Prostate gland (tissue), 2 donors: ENCODE measurements around the gene SAA4. TPM values are rescaled to one million over a fixed set of nuclear protein-coding genes. Genes with fewer than 3 reads are reported as not detected.

Experiments
- DNase-seq: peaks from one replicate; pipeline ENCODE4 v3.0.0-alpha.2; 2019; ENCODE audit warnings: low spot score
- H3K27ac ChIP-seq, 2 donors: fragments of 200-600 bp; sonication (generic); 2 replicates each; pipeline ENCODE4 v1.5.1; 2017 to 2019
- H3K27me3 ChIP-seq: fragments of 200-600 bp; sonication (generic); replicated peaks from 2 replicates; pipeline ENCODE4 v1.5.1; 2019; ENCODE audit not compliant: insufficient read depth
- H3K36me3 ChIP-seq, 2 donors: fragments of 200-600 bp; sonication (generic); 1 replicate in 1 of 2; 2 replicates in 1 of 2; pipeline versions ENCODE4 v1.5.1 to v1.8.1; 2017 to 2019
- H3K4me1 ChIP-seq: fragments of 200-600 bp; sonication (generic); replicated peaks from 2 replicates; pipeline ENCODE4 v1.5.1; 2019
- H3K4me3 ChIP-seq, 2 donors: fragments of 200-600 bp; sonication (generic); 2 replicates each; pipeline ENCODE4 v1.5.1; 2017 to 2019
- H3K9me3 ChIP-seq: fragments of 200-600 bp; sonication (generic); 2 replicates; pipeline ENCODE4 v1.5.1; 2017
- POLR2A ChIP-seq: fragments of 450-650 bp; IDR thresholded peaks from one replicate; pipeline ENCODE4 v1.6.1; 2016; ENCODE audit warnings: antibody characterized with exemption, mild to moderate bottlenecking
- POLR2AphosphoS5 ChIP-seq: sonication (generic); formaldehyde crosslinking; IDR thresholded peaks from one replicate; pipeline ENCODE4 v1.6.1; 2017; ENCODE audit warnings: antibody characterized with exemption
- WGBS: methylation state at CpG from one replicate; pipeline ENCODE4 v1.1.5; 2018; 5-methylcytosine and 5-hydroxymethylcytosine counted together
- intact Hi-C: fragments of 100-400 bp; cut with DNase I; formaldehyde crosslinking; loops from one replicate; pipeline ENCODE4 v1.14.2; 2022
- total RNA-seq, 2 donors: library from RNA; depleted of rRNA; stranded (reverse); fragments of >200 nt; gene quantifications; one replicate each; pipeline ENCODE4 v1.1.0, GENCODE V29; 2016
- TF ChIP-seq, protein P1 (sequence below), 4 experiments: fragments of 200-600 bp in 2 of 4; fragments of 450-650 bp in 2 of 4; sonication (generic) in 2 of 4; IDR thresholded peaks; 1 replicate in 3 of 4; 2 replicates in 1 of 4; pipeline ENCODE4 v1.5.1; 2016 to 2019; ENCODE audit warnings: antibody characterized with exemption in 4 of 4, mild to moderate bottlenecking in 2 of 4, moderate library complexity in 2 of 4

The SAA4 gene
- total RNA-seq, 2 donors from 2014 or later, result not detected

- Histone ChIP-seq H3K9me3 (no peaks in the 10 kb centered on the region), H3K36me3 (no peaks in the 10 kb centered on the region), H3K27me3 (no peaks in the 10 kb centered on the region), H3K27ac (no peak overlapping the region), H3K4me3 (no peak overlapping the region), H3K4me1 (no peaks in the 10 kb centered on the region)
- DNase-seq, result no peak
- intact Hi-C loops, result no loop called here
- TF ChIP-seq POLR2A, result no peak
- TF ChIP-seq, protein P1, sequence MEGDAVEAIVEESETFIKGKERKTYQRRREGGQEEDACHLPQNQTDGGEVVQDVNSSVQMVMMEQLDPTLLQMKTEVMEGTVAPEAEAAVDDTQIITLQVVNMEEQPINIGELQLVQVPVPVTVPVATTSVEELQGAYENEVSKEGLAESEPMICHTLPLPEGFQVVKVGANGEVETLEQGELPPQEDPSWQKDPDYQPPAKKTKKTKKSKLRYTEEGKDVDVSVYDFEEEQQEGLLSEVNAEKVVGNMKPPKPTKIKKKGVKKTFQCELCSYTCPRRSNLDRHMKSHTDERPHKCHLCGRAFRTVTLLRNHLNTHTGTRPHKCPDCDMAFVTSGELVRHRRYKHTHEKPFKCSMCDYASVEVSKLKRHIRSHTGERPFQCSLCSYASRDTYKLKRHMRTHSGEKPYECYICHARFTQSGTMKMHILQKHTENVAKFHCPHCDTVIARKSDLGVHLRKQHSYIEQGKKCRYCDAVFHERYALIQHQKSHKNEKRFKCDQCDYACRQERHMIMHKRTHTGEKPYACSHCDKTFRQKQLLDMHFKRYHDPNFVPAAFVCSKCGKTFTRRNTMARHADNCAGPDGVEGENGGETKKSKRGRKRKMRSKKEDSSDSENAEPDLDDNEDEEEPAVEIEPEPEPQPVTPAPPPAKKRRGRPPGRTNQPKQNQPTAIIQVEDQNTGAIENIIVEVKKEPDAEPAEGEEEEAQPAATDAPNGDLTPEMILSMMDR (IDR thresholded peaks at IDR 0.05), result no peak
- 92% methylated on average over 4 of the region's 4 CpGs for WGBS
These were observed 2.7 kb downstream of the SAA4 start for GRCh38 chr11:18233912-18234311.

- Histone ChIP-seq H3K36me3 (no peaks in the 10 kb centered on the region), H3K27ac (no peak overlapping the region), H3K27me3 (no peaks in the 10 kb centered on the region), H3K4me3 (no peak overlapping the region), H3K9me3 (no peaks in the 10 kb centered on the region), H3K4me1 (no peaks in the 10 kb centered on the region)
- intact Hi-C loops, result no loop called here
- WGBS, result 85% methylated on average over 2 of the region's 2 CpGs
- no peak for DNase-seq
- TF ChIP-seq, protein P1 (IDR thresholded peaks at IDR 0.05), result no peak
- TF ChIP-seq POLR2AphosphoS5 (no peak), POLR2A (no peak)
These were observed 5.7 kb downstream of the SAA4 start for GRCh38 chr11:18230859-18231258.

GRCh38 chr11:18229501-18229900 is 7.1 kb downstream of the SAA4 start:
- TF ChIP-seq POLR2AphosphoS5, result no peak
- TF ChIP-seq, protein P1 (IDR thresholded peaks at IDR 0.05), result no peak
- TF ChIP-seq POLR2A, result no peak
- Histone ChIP-seq H3K4me1 (no peaks in the 10 kb centered on the region), H3K27ac (no peak overlapping the region), H3K36me3 (no peaks in the 10 kb centered on the region), H3K4me3 (no peak overlapping the region), H3K27me3 (no peaks in the 10 kb centered on the region), H3K9me3 (no peaks in the 10 kb centered on the region)
- intact Hi-C loops, result no loop called here
- WGBS, result 72% methylated on average over 3 of the region's 3 CpGs
- DNase-seq, result no peak

DNA sequence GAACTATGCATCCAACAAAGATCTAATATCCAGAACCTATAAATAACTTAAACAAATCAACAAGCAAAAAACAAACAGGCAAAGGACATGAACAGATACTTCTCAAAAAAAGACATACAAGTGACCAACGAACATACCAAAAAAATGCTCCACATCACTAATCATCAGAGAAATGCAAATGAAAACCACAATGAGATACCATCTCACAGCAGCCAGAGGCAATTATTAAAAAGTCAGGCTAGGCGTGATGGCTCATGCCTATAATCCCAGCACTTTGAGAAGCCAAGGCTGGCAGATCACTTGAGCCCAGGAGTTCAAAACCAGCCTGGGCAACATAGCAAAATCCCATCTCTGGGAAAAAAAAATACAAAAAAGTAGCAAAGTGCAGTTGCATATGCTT is 10.7 kb downstream of the SAA4 start:
- H3K27ac ChIP-seq, result no peak overlapping the region
- no peak for TF ChIP-seq POLR2A
- TF ChIP-seq, protein P1 (IDR thresholded peaks at IDR 0.05), result no peak
- no peak for TF ChIP-seq POLR2AphosphoS5
- 30% methylated on average over 2 of the region's 2 CpGs for WGBS

DNA sequence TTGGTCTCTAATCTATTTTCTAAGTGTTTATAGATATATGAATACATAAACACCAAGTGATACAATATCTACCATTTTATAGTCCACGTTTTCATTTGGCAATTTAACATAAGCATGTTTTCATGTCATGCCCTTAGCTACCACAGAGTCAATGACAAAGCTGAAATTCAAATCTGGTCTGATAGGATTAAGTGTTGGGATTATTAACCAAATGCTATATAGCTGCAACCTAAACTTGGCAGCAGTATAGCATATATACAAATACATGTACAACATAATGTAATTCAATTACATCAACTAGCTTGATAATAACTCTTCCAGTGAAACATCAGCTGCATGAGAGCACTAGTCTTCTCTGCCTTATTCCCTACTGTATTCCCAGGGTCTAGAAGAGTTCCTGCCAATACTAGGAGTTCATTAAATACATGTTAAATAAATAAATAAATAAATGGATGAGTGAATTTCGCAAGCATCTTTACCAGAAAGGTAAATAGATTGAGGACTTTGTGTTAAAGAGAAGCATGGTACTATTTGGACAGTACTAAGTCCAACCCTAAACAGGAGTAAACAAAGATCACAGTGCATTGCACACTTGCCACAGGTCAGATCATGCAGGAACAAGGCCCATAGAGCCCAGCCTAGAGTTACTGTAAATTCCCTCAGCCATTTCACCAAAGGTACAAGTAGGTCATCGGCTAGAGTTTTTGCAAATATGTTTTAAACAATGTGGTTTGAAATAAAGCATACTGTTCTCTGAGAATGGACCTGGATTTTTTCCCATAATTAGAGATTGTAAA is 12.8 kb downstream of the SAA4 start:
- Histone ChIP-seq H3K36me3 (no peaks in the 10 kb centered on the region), H3K4me3 (no peak overlapping the region), H3K27me3 (no peaks in the 10 kb centered on the region), H3K4me1 (no peaks in the 10 kb centered on the region), H3K9me3 (no peaks in the 10 kb centered on the region), H3K27ac (no peak overlapping the region)
- TF ChIP-seq, protein P1 (IDR thresholded peaks at IDR 0.05), result no peak
- TF ChIP-seq POLR2AphosphoS5, result no peak
- TF ChIP-seq POLR2A, result no peak
- 60% methylated on average over 3 of the region's 3 CpGs for WGBS
- intact Hi-C loops, result no loop called here
- no peak for DNase-seq

More for the DNA sequence above, 10.7 kb downstream of the SAA4 start:
- Histone ChIP-seq H3K4me1 (no peaks in the 10 kb centered on the region), H3K27me3 (no peaks in the 10 kb centered on the region), H3K9me3 (no peaks in the 10 kb centered on the region), H3K4me3 (no peak overlapping the region), H3K36me3 (no peaks in the 10 kb centered on the region)
- no peak for DNase-seq
- intact Hi-C loops, result no loop called here
